Suprapubic skin (tissue), 4 donors: ENCODE results near the gene IRF8. TPM values are rescaled to one million over a fixed set of nuclear protein-coding genes. Genes with fewer than 3 reads are reported as not detected.
"Not testable (repeated sequence)": the region's sequence is repeated elsewhere in the genome, so short reads cannot be mapped to it uniquely, and the experiment has no call there.

Experiments
- DNase-seq, 2 donors: peaks; one replicate each; pipeline ENCODE4 v3.0.0-alpha.2; 2019; ENCODE audit warnings: low spot score in 2 of 2
- H3K27ac ChIP-seq: fragments of 200-600 bp; sonication (generic); one replicate; pipeline ENCODE4 v1.5.1; 2019
- H3K27me3 ChIP-seq: fragments of 200-600 bp; sonication (generic); one replicate; pipeline ENCODE4 v1.5.1; 2019
- H3K36me3 ChIP-seq: fragments of 200-600 bp; sonication (generic); one replicate; pipeline ENCODE4 v1.5.1; 2019
- H3K4me1 ChIP-seq: fragments of 200-600 bp; sonication (generic); one replicate; pipeline ENCODE4 v1.5.1; 2019
- H3K4me3 ChIP-seq: fragments of 200-600 bp; sonication (generic); one replicate; pipeline ENCODE4 v1.5.1; 2019; ENCODE audit warnings: mild to moderate bottlenecking
- H3K9me3 ChIP-seq: fragments of 200-600 bp; sonication (generic); one replicate; pipeline ENCODE4 v1.5.1; 2019
- EP300 ChIP-seq: sonication (generic); formaldehyde crosslinking; IDR thresholded peaks from one replicate; pipeline ENCODE4 v1.6.1; 2017; ENCODE audit warnings: antibody characterized with exemption
- POLR2A ChIP-seq, 2 donors: fragments of 450-650 bp; IDR thresholded peaks; one replicate each; pipeline ENCODE4 v1.6.1; 2017; ENCODE audit warnings: antibody characterized with exemption in 2 of 2, mild to moderate bottlenecking in 2 of 2, moderate library complexity in 2 of 2
- POLR2AphosphoS5 ChIP-seq, 3 donors: sonication (generic); formaldehyde crosslinking; IDR thresholded peaks; one replicate each; pipeline ENCODE4 v1.6.1; 2017; ENCODE audit warnings: antibody characterized with exemption in 3 of 3
- WGBS: methylation state at CpG from one replicate; pipeline ENCODE4 v1.1.5; 2018; 5-methylcytosine and 5-hydroxymethylcytosine counted together
- total RNA-seq, 4 donors: library from RNA; depleted of rRNA; stranded (reverse); fragments of >200 nt; gene quantifications; one replicate each; pipeline ENCODE4 v1.1.0, GENCODE V29; 2016
- TF ChIP-seq, protein P1 (sequence below), 2 donors: fragments of 200-600 bp in 1 of 2; fragments of 450-650 bp in 1 of 2; sonication (generic) in 1 of 2; IDR thresholded peaks; one replicate each; pipeline ENCODE4 v1.5.1; 2016 to 2019; ENCODE audit warnings: antibody characterized with exemption in 2 of 2, mild to moderate bottlenecking in 1 of 2, moderate library complexity in 1 of 2

Gene IRF8
- total RNA-seq, 4 donors from 2014 or later = 3.5 to 13.3 (median 5.7) TPM

DNA sequence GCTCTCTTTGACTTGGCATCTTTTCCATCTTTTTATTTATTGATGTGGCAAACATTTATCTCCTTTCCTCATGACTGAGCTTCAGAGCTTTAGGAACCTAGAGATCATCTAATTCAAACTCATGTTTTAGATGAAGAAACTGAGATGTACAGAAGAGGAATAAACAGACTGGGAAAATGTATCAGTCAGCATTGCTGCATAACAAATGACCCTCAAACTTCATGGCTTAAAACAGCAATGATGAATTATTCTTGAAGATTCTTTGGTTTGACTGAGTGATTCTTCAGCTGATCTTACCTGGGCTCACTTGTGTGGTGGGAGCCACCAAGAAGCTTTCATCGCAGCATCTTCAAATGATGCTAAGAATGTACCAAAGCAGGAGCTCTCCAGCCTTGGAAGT lies 44.0 kb upstream of the IRF8 start:
- 100% methylated on average over 1 of the region's 1 CpG for WGBS
- Histone ChIP-seq H3K4me3 (no peak overlapping the region), H3K9me3 (no peaks in the 10 kb centered on the region), H3K27ac (no peak overlapping the region), H3K4me1 (no peaks in the 10 kb centered on the region), H3K36me3 (no peaks in the 10 kb centered on the region), H3K27me3 (peaks cover 34% of the 10 kb centered on the region)
- no peak for DNase-seq
- no peak for TF ChIP-seq EP300
- no peak for TF ChIP-seq POLR2A (IDR thresholded peaks at IDR 0.05)
- TF ChIP-seq POLR2AphosphoS5 (IDR thresholded peaks at IDR 0.05) = no peak
- TF ChIP-seq, protein P1, sequence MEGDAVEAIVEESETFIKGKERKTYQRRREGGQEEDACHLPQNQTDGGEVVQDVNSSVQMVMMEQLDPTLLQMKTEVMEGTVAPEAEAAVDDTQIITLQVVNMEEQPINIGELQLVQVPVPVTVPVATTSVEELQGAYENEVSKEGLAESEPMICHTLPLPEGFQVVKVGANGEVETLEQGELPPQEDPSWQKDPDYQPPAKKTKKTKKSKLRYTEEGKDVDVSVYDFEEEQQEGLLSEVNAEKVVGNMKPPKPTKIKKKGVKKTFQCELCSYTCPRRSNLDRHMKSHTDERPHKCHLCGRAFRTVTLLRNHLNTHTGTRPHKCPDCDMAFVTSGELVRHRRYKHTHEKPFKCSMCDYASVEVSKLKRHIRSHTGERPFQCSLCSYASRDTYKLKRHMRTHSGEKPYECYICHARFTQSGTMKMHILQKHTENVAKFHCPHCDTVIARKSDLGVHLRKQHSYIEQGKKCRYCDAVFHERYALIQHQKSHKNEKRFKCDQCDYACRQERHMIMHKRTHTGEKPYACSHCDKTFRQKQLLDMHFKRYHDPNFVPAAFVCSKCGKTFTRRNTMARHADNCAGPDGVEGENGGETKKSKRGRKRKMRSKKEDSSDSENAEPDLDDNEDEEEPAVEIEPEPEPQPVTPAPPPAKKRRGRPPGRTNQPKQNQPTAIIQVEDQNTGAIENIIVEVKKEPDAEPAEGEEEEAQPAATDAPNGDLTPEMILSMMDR (IDR thresholded peaks at IDR 0.05) = no peak

DNA sequence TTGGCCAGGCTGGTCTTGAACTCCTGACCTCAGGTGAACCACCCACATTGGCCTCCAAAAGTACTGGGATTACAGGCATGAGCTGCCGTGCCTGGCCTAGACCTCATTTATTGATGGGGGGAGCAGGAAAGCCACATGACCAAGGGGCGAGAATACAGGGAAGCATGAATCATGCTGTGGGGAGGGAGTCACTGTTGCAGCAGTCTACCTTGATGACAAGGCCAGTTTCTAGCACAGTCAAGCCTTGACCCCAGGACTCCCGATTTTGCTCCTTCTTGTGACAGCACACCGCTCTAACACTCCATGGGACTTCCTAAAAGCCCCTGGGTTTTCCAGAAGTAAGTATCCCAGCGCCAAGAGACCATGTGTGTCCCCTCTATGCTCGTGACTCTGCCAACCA lies 42.9 kb upstream of the IRF8 start:
- 73% methylated on average over 6 of the region's 6 CpGs for WGBS
- Histone ChIP-seq H3K27ac (no peak overlapping the region), H3K27me3 (peaks cover 36% of the 10 kb centered on the region), H3K4me3 (no peak overlapping the region), H3K36me3 (no peaks in the 10 kb centered on the region), H3K9me3 (no peaks in the 10 kb centered on the region), H3K4me1 (no peaks in the 10 kb centered on the region)
- TF ChIP-seq EP300 (no peak), POLR2AphosphoS5 (IDR thresholded peaks at IDR 0.05) (no peak), POLR2A (IDR thresholded peaks at IDR 0.05) (no peak)
- TF ChIP-seq, protein P1 (IDR thresholded peaks at IDR 0.05) = no peak
- no peak for DNase-seq

DNA sequence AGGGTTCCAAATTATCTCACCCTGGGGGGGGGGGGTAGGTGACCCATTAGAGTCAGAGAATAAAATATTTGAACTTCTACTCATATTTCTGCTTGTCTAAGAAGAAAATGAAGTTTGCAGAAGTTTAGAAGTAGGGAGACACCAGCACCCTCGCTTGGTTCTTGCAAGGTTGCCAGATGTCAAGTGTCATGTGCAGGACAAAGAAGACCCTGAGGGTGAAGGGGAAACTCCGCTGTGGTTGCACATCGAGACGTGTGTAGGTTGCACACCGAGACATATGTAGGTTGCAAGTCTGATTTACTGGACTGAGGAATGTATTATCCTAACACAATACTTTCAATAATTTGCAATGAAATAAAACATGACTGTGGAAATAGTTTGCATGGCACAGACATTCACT lies 42.4 kb upstream of the IRF8 start:
- DNase-seq = no peak
- Histone ChIP-seq H3K27ac (no peak overlapping the region), H3K36me3 (no peaks in the 10 kb centered on the region), H3K9me3 (no peaks in the 10 kb centered on the region), H3K4me1 (no peaks in the 10 kb centered on the region), H3K27me3 (peaks cover 34% of the 10 kb centered on the region), H3K4me3 (no peak overlapping the region)
- WGBS = 45% methylated on average over 5 of the region's 5 CpGs
- TF ChIP-seq, protein P1 (IDR thresholded peaks at IDR 0.05) = no peak
- TF ChIP-seq POLR2A (IDR thresholded peaks at IDR 0.05) (no peak), EP300 (no peak), POLR2AphosphoS5 (IDR thresholded peaks at IDR 0.05) (no peak)

DNA sequence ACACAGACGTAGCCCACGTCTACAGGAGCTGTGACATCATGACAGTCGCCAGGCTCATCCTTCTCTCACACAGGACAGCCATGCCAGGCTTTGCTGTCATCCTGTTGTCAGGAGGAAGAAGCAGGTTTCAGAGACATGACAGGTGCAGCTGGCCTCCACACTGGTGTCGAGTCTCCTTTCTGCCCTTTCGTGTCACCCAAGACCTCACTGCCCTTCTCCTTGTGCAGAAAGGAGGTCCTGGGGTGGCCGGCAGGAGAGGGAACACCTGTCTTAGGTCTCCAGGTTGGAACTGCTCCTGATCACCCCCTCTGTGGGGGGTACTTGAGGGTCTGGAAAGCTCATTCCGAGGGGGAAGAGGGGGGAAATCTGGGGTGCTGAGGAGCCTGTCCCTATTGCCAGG lies 41.6 kb upstream of the IRF8 start:
- DNase-seq = no peak
- TF ChIP-seq, protein P1 (IDR thresholded peaks at IDR 0.05) = no peak
- no peak for TF ChIP-seq POLR2AphosphoS5 (IDR thresholded peaks at IDR 0.05)
- no peak for TF ChIP-seq POLR2A (IDR thresholded peaks at IDR 0.05)
- no peak for TF ChIP-seq EP300
- H3K27ac ChIP-seq = no peak overlapping the region
- peaks cover 30% of the 10 kb centered on the region for H3K27me3 ChIP-seq
- WGBS = 79% methylated on average over 7 of the region's 7 CpGs
- no peaks in the 10 kb centered on the region for H3K9me3 ChIP-seq
- no peaks in the 10 kb centered on the region for H3K36me3 ChIP-seq
- H3K4me3 ChIP-seq = no peak overlapping the region
- H3K4me1 ChIP-seq = no peaks in the 10 kb centered on the region

DNA sequence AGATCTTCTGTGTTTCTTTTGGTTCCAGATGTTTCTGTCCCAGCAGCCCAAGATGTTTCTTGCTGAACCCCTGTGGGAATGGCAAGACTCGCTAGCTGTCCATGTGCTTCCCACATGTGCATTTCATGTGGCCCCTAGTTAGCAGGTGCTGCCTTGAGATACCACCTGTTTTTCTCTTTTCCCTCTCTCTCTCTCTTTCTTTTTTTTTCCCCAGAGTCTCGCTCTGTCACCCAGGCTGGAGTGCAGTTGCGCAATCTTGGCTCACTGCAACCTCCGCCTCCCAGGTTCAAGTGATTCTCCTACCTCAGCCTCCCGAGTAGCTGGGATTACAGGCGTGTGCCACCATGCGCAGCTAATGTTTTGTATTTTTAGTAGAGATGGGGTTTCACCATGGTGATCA lies 40.4 kb upstream of the IRF8 start:
- not testable (repeated sequence) for H3K9me3 ChIP-seq, DNase-seq, H3K27ac ChIP-seq, H3K36me3 ChIP-seq, H3K4me3 ChIP-seq, H3K4me1 ChIP-seq
- H3K27me3 ChIP-seq = peaks cover 30% of the 10 kb centered on the region
- 76% methylated on average over 7 of the region's 7 CpGs for WGBS
